ENCODE measurements around the gene NMT2. TPM values are rescaled to one million over a fixed set of nuclear protein-coding genes. Genes with fewer than 3 reads are reported as not detected.

NMT2 gene
- total RNA-seq, 1 experiment from 2014 or later = 11.8 TPM

DNA sequence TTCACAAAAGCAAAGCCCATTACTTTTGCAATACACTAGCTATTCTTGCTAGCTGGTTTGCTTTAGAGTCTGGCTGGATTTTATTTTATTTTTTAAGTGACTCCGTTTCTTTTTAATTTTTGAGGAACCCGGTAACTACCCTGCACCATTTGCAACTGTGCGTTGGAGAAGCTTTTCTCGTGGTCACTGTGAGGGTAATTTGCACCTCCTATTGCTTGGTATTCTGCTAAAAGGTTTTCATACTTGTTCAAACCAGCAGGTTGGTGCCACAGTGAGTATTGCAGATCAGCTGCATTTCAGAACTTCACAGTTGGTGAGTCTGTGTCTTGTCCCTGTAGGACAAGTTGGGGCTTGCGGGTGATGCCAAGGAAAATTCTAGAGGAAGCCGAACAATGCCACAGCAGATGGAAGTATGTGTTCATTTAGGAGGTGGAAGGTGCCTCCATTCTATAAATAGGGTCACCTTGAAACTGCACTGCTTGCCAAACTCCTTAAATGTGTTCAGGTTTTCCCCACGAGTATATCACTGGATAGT lies 3.9 kb upstream of the NMT2 start:
- H2BK12ac ChIP-seq (ENCODE audit: insufficient read length, low read depth, low read length) = no peak overlapping the region
- H3K9me3 Mint-ChIP-seq = no peaks in the 10 kb centered on the region
- H4K8ac ChIP-seq (replicated peaks; ENCODE audit: insufficient read length, low read depth, low read length) = no peak overlapping the region

More for the DNA sequence above, 3.9 kb upstream of the NMT2 start:
- no peaks in the 10 kb centered on the region for H3K27me3 ChIP-seq (ENCODE audit: insufficient read depth, low read length)
- Mint-ChIP-seq H3K4me1 (peaks cover 7 to 8% of the 10 kb centered on the region in 2 experiments), H3K36me3 (ENCODE audit: insufficient read depth in 1 of 3, low read depth in 3 of 3) (no peaks in the 10 kb centered on the region), H3K27me3 (ENCODE audit: low read depth) (peaks cover 10% of the 10 kb centered on the region), H3K27ac (no peak overlapping the region), H3K4me3 (no peak overlapping the region)
- no peaks in the 10 kb centered on the region for H3K79me2 ChIP-seq (ENCODE audit: insufficient read depth, low read length)
- H3K4me2 ChIP-seq (ENCODE audit: insufficient read depth, insufficient read length, low read length) = no peak overlapping the region
- no peak overlapping the region for H3T11ph ChIP-seq (ENCODE audit: low read length)
- H3K18ac ChIP-seq (ENCODE audit: insufficient read length, low read depth, low read length) = no peak overlapping the region
- H3K4me1 ChIP-seq (ENCODE audit: insufficient read depth, low read length) = no peaks in the 10 kb centered on the region
- H3K14ac ChIP-seq (ENCODE audit: insufficient read depth, low read length) = no peak overlapping the region
- H2BK15ac ChIP-seq (ENCODE audit: low read depth, low read length) = no peak overlapping the region
- no peak overlapping the region for H3K56ac ChIP-seq (ENCODE audit: insufficient read length, low read depth, low read length)
- H3K27ac ChIP-seq (ENCODE audit: insufficient read length, low read depth, low read length) = no peak overlapping the region
- TF ChIP-seq, protein P1, sequence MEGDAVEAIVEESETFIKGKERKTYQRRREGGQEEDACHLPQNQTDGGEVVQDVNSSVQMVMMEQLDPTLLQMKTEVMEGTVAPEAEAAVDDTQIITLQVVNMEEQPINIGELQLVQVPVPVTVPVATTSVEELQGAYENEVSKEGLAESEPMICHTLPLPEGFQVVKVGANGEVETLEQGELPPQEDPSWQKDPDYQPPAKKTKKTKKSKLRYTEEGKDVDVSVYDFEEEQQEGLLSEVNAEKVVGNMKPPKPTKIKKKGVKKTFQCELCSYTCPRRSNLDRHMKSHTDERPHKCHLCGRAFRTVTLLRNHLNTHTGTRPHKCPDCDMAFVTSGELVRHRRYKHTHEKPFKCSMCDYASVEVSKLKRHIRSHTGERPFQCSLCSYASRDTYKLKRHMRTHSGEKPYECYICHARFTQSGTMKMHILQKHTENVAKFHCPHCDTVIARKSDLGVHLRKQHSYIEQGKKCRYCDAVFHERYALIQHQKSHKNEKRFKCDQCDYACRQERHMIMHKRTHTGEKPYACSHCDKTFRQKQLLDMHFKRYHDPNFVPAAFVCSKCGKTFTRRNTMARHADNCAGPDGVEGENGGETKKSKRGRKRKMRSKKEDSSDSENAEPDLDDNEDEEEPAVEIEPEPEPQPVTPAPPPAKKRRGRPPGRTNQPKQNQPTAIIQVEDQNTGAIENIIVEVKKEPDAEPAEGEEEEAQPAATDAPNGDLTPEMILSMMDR (conservative IDR thresholded peaks at IDR 0.05) = no peak
- no peak overlapping the region for H2AFZ ChIP-seq (ENCODE audit: low read length)
- no peak overlapping the region for H2BK5ac ChIP-seq (ENCODE audit: insufficient read length, low read length)
- H4K91ac ChIP-seq (ENCODE audit: insufficient read length, low read depth, low read length) = no peak overlapping the region
- H3K4ac ChIP-seq (ENCODE audit: low read depth, low read length) = no peak overlapping the region
- H4K5ac ChIP-seq (ENCODE audit: insufficient read length, low read depth, low read length) = no peak overlapping the region
- H3K79me1 ChIP-seq (ENCODE audit: insufficient read depth, low read depth, low read length, poor library complexity, severe bottlenecking) = no peaks in the 10 kb centered on the region
- no peak overlapping the region for H3K23ac ChIP-seq (ENCODE audit: insufficient read length, low read depth, low read length)
- H3K9me3 ChIP-seq (ENCODE audit: control insufficient read depth, low read depth, low read length) = no peaks in the 10 kb centered on the region
- H4K20me1 ChIP-seq (ENCODE audit: control insufficient read depth, insufficient read depth, insufficient read length) = no peaks in the 10 kb centered on the region
- no CpG with 5 or more reads among the region's 7 CpGs for WGBS (ENCODE audit: extremely low coverage, insufficient read length, low lambda C conversion rate)
- H2AK5ac ChIP-seq (ENCODE audit: insufficient read length, low read length) = no peak overlapping the region
- peaks cover 3% of the 10 kb centered on the region for H3K23me2 ChIP-seq (ENCODE audit: insufficient read length, low read depth, low read length, poor library complexity, severe bottlenecking)
- no peak overlapping the region for H2BK20ac ChIP-seq (ENCODE audit: low read depth, low read length, poor library complexity, severe bottlenecking)
- H2BK120ac ChIP-seq (ENCODE audit: low read depth, low read length, poor library complexity, severe bottlenecking) = no peak overlapping the region
- DNase-seq = no peak
- H3K9ac ChIP-seq (ENCODE audit: extremely low read depth, insufficient read length, low read length) = no peak overlapping the region
